HUES48 (cell line): Measurements from ENCODE around the gene AHI1.

Experiments used
- H3K27ac ChIP-seq: one replicate; pipeline ENCODE4 v1.7.0; 2013; ENCODE audit warnings: low read depth, low read length, inconsistent platforms
- H3K27me3 ChIP-seq: 2 replicates; pipeline ENCODE4 v1.6.1; 2013; ENCODE audit warnings: mild to moderate bottlenecking, low read length; ENCODE audit not compliant: control insufficient read depth, insufficient read depth
- H3K36me3 ChIP-seq: 2 replicates; pipeline ENCODE4 v1.6.1; 2013; ENCODE audit warnings: low read length; ENCODE audit not compliant: control insufficient read depth, insufficient read depth
- H3K4me1 ChIP-seq: 2 replicates; pipeline ENCODE4 v1.6.1; 2013; ENCODE audit warnings: mild to moderate bottlenecking, low read length; ENCODE audit not compliant: control insufficient read depth, insufficient read depth
- H3K4me3 ChIP-seq: 2 replicates; pipeline ENCODE4 v1.5.1; 2013; ENCODE audit warnings: mild to moderate bottlenecking, low read depth, low read length
- H3K9ac ChIP-seq: 2 replicates; pipeline ENCODE4 v1.6.1; 2013; ENCODE audit warnings: mild to moderate bottlenecking, low read depth, low read length, moderate library complexity
- H3K9me3 ChIP-seq: 2 replicates; pipeline ENCODE4 v1.6.1; 2013; ENCODE audit warnings: low read length; ENCODE audit not compliant: control insufficient read depth, insufficient read depth

AHI1 gene

DNA sequence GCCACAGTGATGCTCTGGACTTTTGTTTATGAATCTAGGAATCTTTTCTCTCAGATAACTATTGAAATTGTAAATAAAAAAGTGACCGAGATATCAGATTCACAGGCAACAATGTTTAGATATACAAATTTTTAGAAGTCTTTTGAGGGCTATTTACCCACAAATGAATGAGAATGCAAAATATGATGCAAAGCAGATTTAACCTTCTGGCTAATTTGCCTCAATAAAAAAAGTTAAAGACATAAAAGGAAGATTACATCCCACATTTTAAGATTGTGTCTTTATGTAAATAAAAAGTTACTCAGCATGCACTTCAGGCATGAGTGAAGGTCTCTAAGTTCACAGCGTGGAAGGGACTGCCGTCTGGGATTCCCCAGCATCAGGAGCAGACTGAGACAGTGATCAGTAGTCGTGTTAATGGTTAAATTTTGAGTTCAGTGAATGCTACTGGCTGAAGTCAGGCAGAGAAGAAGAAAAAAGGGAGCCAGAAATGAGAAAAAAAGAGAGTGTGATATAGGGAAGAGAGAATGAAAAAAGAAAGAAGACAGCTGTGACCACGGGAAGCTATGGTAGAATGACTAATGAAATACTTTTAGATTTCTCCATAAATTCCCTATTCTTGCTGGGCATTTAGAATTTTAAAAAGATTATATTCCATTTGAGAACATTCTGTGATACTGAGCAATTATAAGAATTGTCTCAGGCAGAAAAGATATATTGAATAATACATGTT is 222.8 kb downstream of the AHI1 start:
- Histone ChIP-seq H3K9ac (no peak overlapping the region), H3K27ac (no peak overlapping the region), H3K4me1 (peaks cover 32% of the 10 kb centered on the region), H3K27me3 (0 out of 2 replicates have a peak, but pooled peaks cover 3% of the 10 kb centered on the region), H3K36me3 (no peaks in the 10 kb centered on the region), H3K9me3 (no peaks in the 10 kb centered on the region), H3K4me3 (no peak overlapping the region)

DNA sequence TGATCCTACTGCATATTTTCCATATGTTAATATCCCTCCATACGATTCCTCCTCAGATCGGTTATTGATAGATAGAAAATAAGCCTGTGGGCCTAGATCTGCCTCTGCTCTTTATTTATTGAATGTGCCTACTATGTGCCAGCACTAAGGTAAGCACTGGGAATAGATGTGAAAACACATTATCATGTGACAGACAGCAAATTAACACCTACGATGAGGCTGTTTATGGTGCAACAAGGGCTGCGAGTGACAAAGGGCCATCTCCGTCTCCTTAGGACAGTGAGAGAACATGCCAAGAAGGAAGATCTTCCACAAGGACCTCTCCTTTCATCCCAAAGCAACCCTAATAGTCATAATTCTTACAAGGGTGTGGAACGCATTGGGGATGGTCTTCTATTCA is 225.9 kb downstream of the AHI1 start:
- Histone ChIP-seq H3K9me3 (no peaks in the 10 kb centered on the region), H3K36me3 (no peaks in the 10 kb centered on the region), H3K9ac (no peak overlapping the region), H3K4me3 (no peak overlapping the region), H3K27ac (peak overlapping the region; percentile 62), H3K4me1 (peaks cover 39% of the 10 kb centered on the region), H3K27me3 (0 out of 2 replicates have a peak, but pooled peaks cover 3% of the 10 kb centered on the region)

DNA sequence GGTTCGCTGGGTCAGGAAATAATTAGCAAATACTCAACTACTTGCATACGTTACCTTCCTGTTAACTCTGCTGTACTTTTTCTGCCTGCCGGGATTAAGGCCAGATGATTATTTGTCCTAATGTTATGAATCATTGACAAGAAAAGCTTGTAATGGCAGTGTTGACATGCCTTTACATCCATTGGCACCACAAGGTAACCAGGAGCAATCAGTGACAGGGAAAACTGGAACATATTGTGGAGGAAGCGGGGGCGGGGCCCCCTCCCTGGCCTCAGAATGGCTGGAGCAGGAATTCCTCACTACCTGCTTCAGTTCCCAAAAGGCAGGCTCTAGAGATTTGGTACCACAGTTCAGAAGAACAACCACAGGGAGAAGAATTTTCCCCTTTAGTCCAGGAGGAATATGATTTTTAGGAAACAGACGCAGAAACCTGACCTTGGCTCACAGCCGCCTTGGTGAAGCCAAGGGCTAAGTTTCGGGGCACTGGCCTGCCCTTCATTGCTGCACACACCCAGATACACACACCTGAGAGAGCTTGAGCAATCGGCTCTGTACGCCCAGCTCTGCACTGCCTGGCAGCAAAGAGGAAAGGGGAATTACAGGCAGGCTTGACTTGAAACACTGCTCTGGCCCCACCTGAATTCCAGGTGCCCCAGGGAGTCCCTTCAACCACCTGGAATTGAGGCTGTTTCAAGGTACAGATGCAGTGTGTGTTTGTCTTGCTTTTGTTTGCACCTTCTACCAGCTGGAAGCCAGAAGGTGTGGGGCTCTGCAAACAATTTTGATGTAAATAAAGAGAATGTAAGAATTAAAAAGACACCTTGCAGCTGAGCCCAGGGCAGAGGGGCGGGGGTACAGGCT is 226.6 kb downstream of the AHI1 start:
- Histone ChIP-seq H3K4me1 (peaks cover 38% of the 10 kb centered on the region), H3K36me3 (no peaks in the 10 kb centered on the region), H3K9me3 (no peaks in the 10 kb centered on the region), H3K4me3 (peak overlapping the region; percentile 28), H3K27me3 (0 out of 2 replicates have a peak, but pooled peaks cover 3% of the 10 kb centered on the region), H3K27ac (peak overlapping the region; percentile 92), H3K9ac (peak overlapping the region; percentile 42)

DNA sequence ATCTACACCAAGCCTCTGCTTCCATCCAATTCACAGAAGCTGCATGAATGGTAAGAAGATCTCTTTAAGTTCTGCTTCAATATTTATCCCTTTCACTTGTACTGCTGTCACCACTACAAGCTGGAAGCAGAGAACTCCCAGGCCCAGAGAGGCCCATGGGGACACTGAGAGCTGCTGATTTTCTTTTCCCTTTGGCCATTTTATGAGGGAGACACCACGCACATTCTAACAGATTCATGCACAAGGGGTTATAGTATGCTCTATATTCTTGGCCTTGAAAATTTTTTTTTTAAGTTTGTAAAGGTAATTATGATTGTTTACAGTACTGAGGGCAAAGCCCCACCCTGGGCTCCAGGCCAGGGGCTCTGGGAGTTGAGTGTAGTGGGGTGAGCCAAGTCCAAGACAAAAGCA is 228.1 kb downstream of the AHI1 start:
- Histone ChIP-seq H3K27ac (peak overlapping the region; percentile 92), H3K36me3 (no peaks in the 10 kb centered on the region), H3K4me1 (peaks cover 24% of the 10 kb centered on the region), H3K9ac (no peak overlapping the region), H3K9me3 (no peaks in the 10 kb centered on the region), H3K27me3 (no peaks in the 10 kb centered on the region), H3K4me3 (no peak overlapping the region)

DNA sequence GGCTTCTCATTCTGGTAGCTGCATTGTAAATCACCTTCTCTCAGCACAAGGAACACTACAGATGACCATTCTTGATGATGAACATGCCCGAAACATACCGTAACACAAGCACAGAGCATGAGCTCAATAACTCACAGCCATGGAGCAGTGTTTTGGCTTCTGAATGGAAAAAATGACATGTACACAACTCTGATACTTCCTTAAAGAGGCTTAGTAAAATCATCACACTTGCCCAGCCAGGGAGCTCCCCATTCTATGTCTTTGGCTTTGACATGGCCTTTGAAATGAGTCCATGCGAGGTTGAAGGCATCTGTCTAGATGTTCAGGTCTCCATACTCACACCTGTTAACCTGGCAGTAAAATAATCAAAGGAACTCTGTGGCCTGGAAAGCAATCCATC is 228.8 kb downstream of the AHI1 start:
- Histone ChIP-seq H3K27me3 (no peaks in the 10 kb centered on the region), H3K4me3 (no peak overlapping the region), H3K9me3 (no peaks in the 10 kb centered on the region), H3K36me3 (no peaks in the 10 kb centered on the region), H3K9ac (no peak overlapping the region), H3K27ac (no peak overlapping the region), H3K4me1 (peaks cover 22% of the 10 kb centered on the region)

DNA sequence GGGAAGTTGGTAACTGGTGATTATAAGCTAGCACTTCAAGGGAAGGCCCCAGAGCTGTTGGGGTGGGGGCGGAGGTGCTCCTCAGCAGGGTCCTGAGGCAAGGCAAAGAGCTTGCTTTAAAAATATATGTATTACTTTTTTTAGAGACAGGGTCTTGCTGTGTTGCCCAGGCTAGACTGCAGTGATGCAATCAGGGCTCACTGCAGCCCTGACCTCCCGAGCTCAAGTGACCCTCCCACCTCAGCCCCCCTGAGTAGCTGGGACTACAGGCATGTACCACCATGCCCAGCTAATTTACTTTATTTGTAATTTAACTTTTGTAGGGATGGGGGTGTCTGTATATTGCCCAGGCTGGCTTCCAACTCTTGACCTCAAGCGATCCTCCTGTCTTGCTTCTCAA is 229.3 kb downstream of the AHI1 start:
- Histone ChIP-seq H3K4me3 (no peak overlapping the region), H3K9me3 (no peaks in the 10 kb centered on the region), H3K36me3 (no peaks in the 10 kb centered on the region), H3K9ac (no peak overlapping the region), H3K27ac (no peak overlapping the region), H3K4me1 (peaks cover 22% of the 10 kb centered on the region), H3K27me3 (no peaks in the 10 kb centered on the region)

DNA sequence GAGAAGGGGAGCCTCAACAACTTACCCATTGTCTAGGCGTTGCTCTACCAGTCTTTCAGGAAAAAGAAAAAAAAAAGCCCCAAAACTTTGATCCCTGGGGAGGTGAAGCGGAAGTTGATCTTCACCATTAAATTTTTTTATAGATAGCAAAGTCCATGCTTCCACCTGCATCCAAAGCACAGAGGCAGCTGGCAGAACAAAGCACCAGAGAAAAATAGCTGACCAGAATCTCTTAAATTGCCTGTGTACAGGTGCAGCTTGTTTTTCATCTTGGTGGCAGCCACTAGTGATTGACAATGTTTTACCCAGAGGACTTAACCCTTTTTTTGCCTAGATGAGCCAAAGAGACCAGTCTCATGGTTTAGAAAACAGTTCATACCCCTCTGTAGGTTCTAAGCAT is 230.5 kb downstream of the AHI1 start:
- Histone ChIP-seq H3K9me3 (no peaks in the 10 kb centered on the region), H3K27ac (no peak overlapping the region), H3K4me1 (peaks cover 22% of the 10 kb centered on the region), H3K36me3 (no peaks in the 10 kb centered on the region), H3K9ac (no peak overlapping the region), H3K4me3 (no peak overlapping the region), H3K27me3 (no peaks in the 10 kb centered on the region)

DNA sequence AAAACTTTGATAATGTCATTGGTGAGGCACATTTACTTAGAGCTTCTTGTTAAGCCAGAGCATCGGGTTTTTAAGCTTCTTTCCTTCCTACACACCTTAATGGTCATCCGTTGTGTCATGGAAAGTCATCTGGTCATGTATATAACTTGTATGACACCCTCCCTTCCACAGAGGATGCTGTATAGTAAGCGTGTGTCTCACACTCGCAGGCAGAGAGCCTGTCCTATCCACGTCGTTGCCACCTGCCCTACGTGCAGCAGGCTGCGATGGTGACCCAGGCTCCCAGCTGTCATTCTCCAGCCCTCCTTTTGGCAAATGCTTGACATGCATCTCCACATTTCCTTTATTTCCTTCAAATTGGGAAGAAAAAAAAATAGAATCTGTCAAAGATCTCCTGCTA is 230.9 kb downstream of the AHI1 start:
- H3K9me3 ChIP-seq, result no peaks in the 10 kb centered on the region
- H3K4me3 ChIP-seq, result no peak overlapping the region
- peaks cover 19% of the 10 kb centered on the region for H3K4me1 ChIP-seq
- no peaks in the 10 kb centered on the region for H3K27me3 ChIP-seq
- no peak overlapping the region for H3K27ac ChIP-seq
- no peaks in the 10 kb centered on the region for H3K36me3 ChIP-seq
- no peak overlapping the region for H3K9ac ChIP-seq

DNA sequence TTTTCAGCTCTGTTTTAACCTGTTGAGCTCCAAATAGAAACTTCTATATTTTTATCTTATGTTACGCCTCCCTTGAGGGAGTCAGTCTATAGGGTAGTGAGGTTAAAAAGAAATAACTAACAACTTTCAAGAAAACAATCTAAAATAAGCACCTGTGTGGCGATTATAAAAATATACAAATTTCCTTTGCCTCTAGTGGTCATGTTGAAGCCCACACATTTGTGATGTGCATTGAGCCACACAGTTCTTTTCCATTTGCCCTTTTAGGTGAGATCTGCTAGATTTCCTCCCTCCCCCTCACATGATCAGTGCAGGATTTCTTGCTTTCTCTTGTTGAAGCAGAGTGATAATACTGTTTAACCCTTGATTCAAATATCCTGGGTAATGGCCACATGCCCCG is 232.3 kb downstream of the AHI1 start:
- H3K9me3 ChIP-seq, result no peaks in the 10 kb centered on the region
- no peaks in the 10 kb centered on the region for H3K27me3 ChIP-seq
- H3K4me3 ChIP-seq, result no peak overlapping the region
- no peak overlapping the region for H3K9ac ChIP-seq
- H3K27ac ChIP-seq, result no peak overlapping the region
- H3K36me3 ChIP-seq, result no peaks in the 10 kb centered on the region
- peaks cover 8% of the 10 kb centered on the region for H3K4me1 ChIP-seq

DNA sequence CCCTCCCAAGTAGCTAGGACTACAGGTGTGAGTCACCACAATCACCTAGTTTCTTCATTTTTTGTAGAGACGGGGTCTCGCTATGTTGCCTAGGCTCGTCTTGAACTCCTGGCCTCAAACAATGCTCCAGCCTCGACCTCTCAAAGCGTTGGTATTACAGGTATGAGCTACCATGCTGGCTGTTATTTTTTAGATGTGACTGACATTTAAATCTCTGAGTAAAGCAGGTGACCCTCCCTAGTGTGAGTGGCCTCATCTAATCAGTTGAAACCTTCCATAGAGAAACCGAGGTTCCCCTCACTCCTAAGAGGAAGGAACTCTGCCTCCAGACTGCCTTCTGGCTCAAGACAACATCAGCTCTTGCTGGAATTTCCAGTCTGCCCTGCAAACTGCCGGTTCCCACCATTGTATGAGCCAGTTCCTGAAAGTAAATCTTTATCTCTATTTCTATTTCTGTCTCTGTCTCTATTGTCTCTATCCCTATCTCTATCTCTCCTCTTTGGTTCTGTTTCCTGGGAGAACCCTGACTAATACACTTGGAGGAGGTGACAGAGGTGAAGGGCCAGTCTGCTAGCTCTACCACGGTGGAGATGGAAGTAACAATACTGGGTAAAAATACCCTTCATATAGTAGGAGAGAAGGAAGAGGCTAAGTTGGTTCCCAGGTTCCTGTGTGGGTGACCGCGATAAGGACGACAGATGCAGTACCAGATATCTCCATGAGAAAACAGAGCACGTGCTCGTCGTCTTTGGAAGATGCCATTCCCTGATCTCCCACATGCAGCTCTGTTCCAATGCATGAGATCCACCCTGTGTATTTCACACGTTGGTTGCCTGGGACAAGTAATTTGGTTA is 235.4 kb downstream of the AHI1 start:
- Histone ChIP-seq H3K4me1 (no peaks in the 10 kb centered on the region), H3K27ac (no peak overlapping the region), H3K9ac (no peak overlapping the region), H3K27me3 (no peaks in the 10 kb centered on the region), H3K36me3 (no peaks in the 10 kb centered on the region), H3K9me3 (no peaks in the 10 kb centered on the region), H3K4me3 (no peak overlapping the region)
